ENCODE data around the gene PTGFRN. TPM values are rescaled to one million over a fixed set of nuclear protein-coding genes. Genes with fewer than 3 reads are reported as not detected.

The PTGFRN gene
- total RNA-seq, 2 experiments from 2014 or later, result 0.79 to 1.3 TPM

DNA sequence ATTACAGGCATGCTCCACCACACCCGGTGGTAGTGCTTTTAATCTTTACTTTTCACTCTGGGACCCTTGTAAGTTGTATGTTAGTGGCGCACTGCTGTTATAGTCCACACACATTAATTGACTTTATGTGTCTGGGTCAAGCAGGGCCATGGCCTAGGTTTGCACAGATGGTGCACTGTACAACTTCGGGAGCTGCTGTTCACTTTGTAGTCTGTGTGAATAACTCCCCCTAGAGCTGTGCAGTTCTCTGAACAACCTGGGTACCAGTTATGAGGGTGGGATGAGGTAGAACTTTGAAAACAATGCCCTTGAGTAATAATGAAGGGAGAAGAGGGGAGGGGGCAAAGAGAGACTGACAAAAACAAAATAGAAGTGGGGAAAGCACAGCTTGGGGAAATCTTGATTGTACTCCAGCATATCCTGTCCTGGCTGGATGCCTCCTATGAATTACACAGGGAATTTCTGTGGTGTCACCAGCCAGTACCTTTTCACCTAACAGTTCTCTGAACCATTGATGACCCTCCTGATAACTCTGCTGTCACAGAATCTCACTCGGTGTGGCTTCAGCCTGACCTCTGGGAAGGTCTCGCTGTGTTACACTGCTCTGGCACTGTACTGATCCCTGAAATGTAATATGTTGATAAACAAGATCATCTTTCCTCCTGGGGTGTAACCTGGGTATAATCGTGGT is 2.2 kb downstream of the PTGFRN start:
- peaks cover 8% of the 10 kb centered on the region for H3K27me3 Mint-ChIP-seq
- DNase-seq, result no peak
- ChIA-PET POLR2A (no interaction called here), CTCF (interaction anchor here (1.0 to 1.8 kb wide), 8 partner anchors 8 to 94 kb away, joined by 3 to 6 read pairs (median 4); no protein-coding TSS in a partner anchor)
- H3K4me3 Mint-ChIP-seq, result no peak overlapping the region
- H3K4me1 Mint-ChIP-seq, result peaks cover 15% of the 10 kb centered on the region
- H3K36me3 Mint-ChIP-seq (ENCODE audit: low read depth), result no peaks in the 10 kb centered on the region
- H3K27ac Mint-ChIP-seq, result no peak overlapping the region
- no peaks in the 10 kb centered on the region for H3K9me3 Mint-ChIP-seq

DNA sequence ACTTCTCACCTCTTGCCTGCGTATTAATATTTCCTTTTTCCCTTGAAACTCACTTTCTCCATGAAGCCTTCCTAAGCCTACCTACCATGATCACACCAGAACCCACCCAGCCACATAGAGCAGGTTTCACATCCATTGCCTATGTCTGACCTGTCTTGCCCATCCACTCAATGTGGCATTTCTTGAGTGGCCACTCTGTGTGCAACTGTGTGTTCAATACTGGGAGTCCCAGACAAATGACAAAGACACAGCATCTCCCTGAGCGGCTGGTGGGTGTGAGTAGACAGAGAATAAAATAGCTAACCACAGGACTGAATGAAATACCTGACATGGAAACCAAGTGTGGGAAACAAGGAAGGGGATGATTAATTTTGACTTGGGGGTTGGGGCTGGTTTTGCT is 3.1 kb downstream of the PTGFRN start:
- CTCF ChIA-PET, result interaction anchor here (1.1 to 1.8 kb wide), 2 partner anchors 38 to 77 kb away, joined by 4 read pairs; no protein-coding TSS in a partner anchor
- DNase-seq, result no peak
- Mint-ChIP-seq H3K4me3 (no peak overlapping the region), H3K36me3 (ENCODE audit: low read depth) (no peaks in the 10 kb centered on the region), H3K4me1 (peaks cover 15% of the 10 kb centered on the region), H3K27me3 (peaks cover 8% of the 10 kb centered on the region), H3K27ac (no peak overlapping the region), H3K9me3 (no peaks in the 10 kb centered on the region)
- POLR2A ChIA-PET, result no interaction called here

DNA sequence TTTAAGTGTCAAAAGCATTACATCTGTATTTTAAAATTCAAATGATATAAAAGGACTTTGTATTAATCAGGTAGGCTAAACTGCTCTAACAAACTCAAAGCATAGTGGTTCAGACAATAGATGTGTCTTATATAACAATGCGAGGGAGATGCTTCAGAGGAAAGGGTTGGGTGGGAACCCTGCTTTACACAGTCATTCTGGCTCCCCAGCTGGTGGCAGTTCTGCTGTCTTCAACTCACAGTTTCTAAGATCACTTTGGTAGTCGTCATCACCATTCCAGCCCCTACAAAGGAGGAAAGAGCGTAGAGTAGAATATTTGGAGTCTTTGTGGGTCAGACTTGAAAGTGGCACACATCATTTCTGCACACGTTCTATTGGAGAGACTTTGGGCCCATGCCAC is 4.2 kb downstream of the PTGFRN start:
- Mint-ChIP-seq H3K4me1 (peaks cover 15% of the 10 kb centered on the region), H3K4me3 (no peak overlapping the region), H3K36me3 (ENCODE audit: low read depth) (no peaks in the 10 kb centered on the region), H3K27ac (no peak overlapping the region), H3K27me3 (peaks cover 5% of the 10 kb centered on the region), H3K9me3 (no peaks in the 10 kb centered on the region)
- DNase-seq, result no peak
- CTCF ChIA-PET, result interaction anchor here (0.6 to 1.8 kb wide), 2 partner anchors 11 to 21 kb away, joined by 3 to 5 read pairs; no protein-coding TSS in a partner anchor
- POLR2A ChIA-PET, result no interaction called here

DNA sequence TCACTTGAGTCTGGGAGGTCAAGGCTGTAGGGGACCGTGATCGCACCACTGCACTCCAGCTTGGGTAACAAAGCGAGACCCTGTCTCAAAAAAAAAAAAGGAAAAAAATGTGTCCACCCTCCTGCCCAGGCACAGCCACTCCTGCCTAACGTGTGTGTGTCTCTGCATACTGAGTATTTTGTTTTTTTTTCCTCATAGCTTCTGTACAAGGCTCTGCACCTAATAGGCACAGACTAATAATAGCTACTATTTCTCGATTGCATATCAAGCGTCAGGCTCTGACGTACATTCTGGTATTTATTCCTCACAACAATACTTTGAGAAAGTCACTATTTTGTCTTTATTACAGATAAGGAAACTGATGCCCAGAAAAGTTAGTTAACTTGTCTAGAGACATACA is 5.0 kb downstream of the PTGFRN start:
- H3K4me1 Mint-ChIP-seq, result peaks cover 11% of the 10 kb centered on the region
- no peaks in the 10 kb centered on the region for H3K27me3 Mint-ChIP-seq
- H3K27ac Mint-ChIP-seq, result no peak overlapping the region
- ChIA-PET CTCF (interaction anchor here (0.6 to 1.9 kb wide), 6 partner anchors 10 to 71 kb away, joined by 3 to 8 read pairs (median 4); no protein-coding TSS in a partner anchor), POLR2A (interaction anchor here (0.6 kb wide), 1 partner anchor 17 kb away, joined by 3 read pairs; no protein-coding TSS in a partner anchor)
- DNase-seq, result no peak
- no peak overlapping the region for H3K4me3 Mint-ChIP-seq
- H3K9me3 Mint-ChIP-seq, result no peaks in the 10 kb centered on the region
- no peaks in the 10 kb centered on the region for H3K36me3 Mint-ChIP-seq (ENCODE audit: low read depth)

DNA sequence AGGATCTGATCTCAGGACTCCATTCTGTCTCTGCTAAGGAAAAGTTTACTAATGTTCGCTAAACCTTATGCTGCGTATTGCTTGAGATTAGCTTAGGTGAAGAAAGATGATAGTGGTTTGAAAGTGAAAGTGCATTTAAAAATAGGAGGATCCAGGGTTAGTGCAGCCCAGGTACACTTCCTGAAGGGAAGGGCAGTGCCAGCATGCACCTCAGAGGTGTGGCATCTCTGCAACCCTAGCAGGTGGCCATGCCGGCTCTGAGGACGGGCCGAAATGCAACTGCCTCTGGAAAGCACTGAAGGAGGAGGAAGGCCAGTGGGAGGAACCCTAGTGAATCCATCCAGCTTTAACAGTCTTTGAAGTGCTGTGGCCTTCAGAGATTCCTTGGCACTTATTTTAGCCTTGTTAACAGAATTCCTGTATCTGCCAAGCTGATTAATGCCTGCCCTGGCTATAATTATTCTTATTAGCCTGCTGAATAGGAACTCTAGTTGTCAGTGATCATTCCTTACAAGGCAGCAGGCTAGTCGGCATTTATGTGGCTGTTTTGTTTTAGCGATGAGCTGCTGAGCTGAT is 5.5 kb downstream of the PTGFRN start:
- POLR2A ChIA-PET, result interaction anchor here (0.6 kb wide), 1 partner anchor 16 kb away, joined by 3 read pairs; no protein-coding TSS in a partner anchor
- H3K4me3 Mint-ChIP-seq, result no peak overlapping the region

DNA sequence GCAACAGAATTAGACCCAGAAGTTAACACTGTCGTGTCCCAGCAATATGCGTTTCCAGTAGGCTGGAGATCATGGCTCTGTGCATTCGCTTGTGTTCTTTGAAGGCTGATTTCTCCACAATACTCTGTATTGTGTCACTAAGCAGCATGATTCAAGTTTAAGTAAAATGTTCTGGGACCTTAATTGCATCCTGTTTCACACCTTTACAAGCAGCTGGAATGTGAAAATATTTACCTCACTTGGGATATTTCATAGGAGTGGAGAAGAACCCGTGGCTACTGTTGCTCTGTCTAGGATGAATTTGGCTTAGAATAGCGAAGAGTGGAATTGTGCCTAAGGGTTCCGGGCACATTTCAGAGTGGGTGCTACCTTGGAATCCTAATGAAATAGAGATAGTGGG is 6.3 kb downstream of the PTGFRN start:
- H3K4me3 Mint-ChIP-seq, result no peak overlapping the region
- no peaks in the 10 kb centered on the region for H3K9me3 Mint-ChIP-seq
- POLR2A ChIA-PET, result no interaction called here
- no peak overlapping the region for H3K27ac Mint-ChIP-seq
- H3K36me3 Mint-ChIP-seq (ENCODE audit: low read depth), result no peaks in the 10 kb centered on the region
- DNase-seq, result no peak
- H3K27me3 Mint-ChIP-seq, result no peaks in the 10 kb centered on the region
- CTCF ChIA-PET, result interaction anchor here (0.8 to 1.9 kb wide), 5 partner anchors 15 to 70 kb away, joined by 3 to 8 read pairs (median 4); no protein-coding TSS in a partner anchor
- peaks cover 15% of the 10 kb centered on the region for H3K4me1 Mint-ChIP-seq

More for the DNA sequence above, 5.5 kb downstream of the PTGFRN start:
- DNase-seq, result no peak
- Mint-ChIP-seq H3K9me3 (no peaks in the 10 kb centered on the region), H3K4me1 (peaks cover 15% of the 10 kb centered on the region), H3K27ac (no peak overlapping the region), H3K27me3 (no peaks in the 10 kb centered on the region), H3K36me3 (ENCODE audit: low read depth) (no peaks in the 10 kb centered on the region)
- CTCF ChIA-PET, result interaction anchor here (0.7 to 1.9 kb wide), 6 partner anchors 10 to 71 kb away, joined by 3 to 8 read pairs (median 4); no protein-coding TSS in a partner anchor

DNA sequence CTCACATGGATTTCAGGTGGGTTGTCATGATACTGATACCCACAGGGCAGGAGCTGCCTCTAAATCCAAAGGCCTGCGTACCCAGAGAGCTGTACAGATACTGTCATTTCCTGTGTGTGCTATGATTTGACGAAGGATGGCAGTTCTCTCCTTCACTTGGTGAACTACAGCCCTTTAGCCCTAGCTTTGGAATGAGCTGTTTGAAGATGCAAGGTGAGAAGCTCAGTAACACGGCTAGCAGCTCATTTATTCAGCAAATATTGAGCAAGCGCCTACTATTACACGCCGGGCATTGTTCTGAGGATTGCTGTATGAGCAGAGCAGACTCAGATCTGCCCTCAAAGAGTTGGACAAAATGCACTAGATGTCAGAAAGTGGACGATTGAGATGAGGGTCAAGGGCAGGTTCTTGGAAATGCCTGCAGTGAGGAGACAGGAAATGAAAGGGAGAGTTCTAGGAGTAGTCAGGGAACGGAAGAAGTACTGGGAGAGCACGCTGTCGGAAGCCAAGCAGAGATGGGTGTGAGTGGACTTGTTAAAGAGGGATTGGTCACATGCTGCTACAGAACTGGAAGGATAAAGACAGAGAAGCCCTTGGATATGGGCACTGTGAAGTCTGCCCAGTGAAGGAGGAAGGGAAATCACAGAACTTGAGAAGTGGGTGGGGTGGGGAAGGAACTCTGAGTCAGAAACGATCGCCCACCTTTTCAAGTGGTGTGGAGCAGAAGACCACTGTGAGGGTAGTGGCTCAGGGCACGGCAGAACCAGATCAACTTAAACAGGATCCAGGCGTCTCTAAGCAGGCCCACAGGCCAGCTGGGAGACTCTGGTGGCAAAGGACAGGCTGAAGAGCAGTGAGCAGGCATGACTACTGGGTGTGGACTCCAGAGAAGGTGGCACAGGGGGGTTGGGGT is 7.1 kb downstream of the PTGFRN start:
- H3K36me3 Mint-ChIP-seq (ENCODE audit: low read depth), result no peaks in the 10 kb centered on the region
- peaks cover 15% of the 10 kb centered on the region for H3K4me1 Mint-ChIP-seq
- no peaks in the 10 kb centered on the region for H3K9me3 Mint-ChIP-seq
- no peak overlapping the region for H3K27ac Mint-ChIP-seq
- POLR2A ChIA-PET, result no interaction called here
- CTCF ChIA-PET, result interaction anchor here (0.8 to 1.9 kb wide), 4 partner anchors 14 to 38 kb away, joined by 3 to 8 read pairs (median 4); no protein-coding TSS in a partner anchor
- H3K4me3 Mint-ChIP-seq, result no peak overlapping the region
- no peaks in the 10 kb centered on the region for H3K27me3 Mint-ChIP-seq
- DNase-seq, result no peak

DNA sequence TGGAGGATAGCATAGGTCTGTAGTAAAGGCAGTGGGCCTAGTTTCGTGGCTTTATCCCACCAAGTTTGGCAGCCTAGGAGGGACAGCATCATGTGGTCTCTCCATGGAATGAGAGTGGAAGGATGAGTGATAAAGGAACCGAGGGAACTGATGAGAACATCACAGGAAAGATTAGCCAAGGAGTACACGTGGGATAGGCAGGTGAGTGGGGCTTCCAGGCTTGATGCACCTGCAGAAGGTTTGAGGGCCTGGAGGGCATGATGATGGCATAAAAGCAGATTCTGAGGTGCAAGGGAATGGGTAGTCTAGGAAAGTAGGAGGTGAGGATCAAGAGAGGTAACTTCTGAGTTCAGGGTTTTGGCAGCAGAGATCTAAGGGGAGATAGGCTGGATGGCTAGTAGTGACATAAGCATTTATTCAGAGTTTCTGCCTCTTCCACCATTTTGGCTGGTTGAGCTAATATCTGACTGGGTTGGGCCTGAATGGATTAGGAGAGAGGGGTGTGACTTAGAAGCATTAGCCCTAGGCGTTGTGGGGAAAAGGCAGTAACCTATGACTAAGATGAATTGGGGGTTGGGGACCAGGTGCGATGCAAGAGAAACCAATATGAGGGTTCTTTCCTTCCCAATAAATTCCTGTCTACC is 9.1 kb downstream of the PTGFRN start:
- Mint-ChIP-seq H3K27me3 (no peaks in the 10 kb centered on the region), H3K4me1 (peaks cover 15% of the 10 kb centered on the region)
- CTCF ChIA-PET, result no interaction called here

DNA sequence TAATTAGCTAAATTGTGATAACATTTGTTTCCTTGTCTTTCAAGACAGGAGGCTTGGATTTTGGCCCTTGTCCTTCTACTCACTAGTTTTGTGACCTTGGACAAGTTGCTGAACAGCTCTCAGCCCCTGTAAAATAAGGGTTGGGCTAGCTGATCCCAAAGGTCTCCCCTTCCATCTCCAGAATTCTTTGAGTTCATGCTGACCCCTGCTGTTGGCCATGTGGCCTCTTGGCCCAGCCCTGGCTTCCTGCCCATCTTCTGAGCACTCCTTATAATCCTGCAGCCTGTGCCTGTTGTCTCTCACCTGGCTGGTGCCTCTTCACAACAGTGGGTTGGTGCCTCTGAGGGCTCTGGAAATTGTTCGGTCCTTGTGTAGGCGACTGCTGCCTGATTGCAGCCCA is 10.1 kb downstream of the PTGFRN start:
- Mint-ChIP-seq H3K4me3 (no peak overlapping the region), H3K4me1 (peaks cover 13% of the 10 kb centered on the region), H3K27ac (no peak overlapping the region), H3K36me3 (ENCODE audit: low read depth) (no peaks in the 10 kb centered on the region), H3K27me3 (no peaks in the 10 kb centered on the region), H3K9me3 (no peaks in the 10 kb centered on the region)
- DNase-seq, result no peak
- ChIA-PET POLR2A (no interaction called here), CTCF (no interaction called here)

More for the DNA sequence above, 9.1 kb downstream of the PTGFRN start:
- Mint-ChIP-seq H3K9me3 (no peaks in the 10 kb centered on the region), H3K36me3 (ENCODE audit: low read depth) (no peaks in the 10 kb centered on the region), H3K27ac (no peak overlapping the region), H3K4me3 (no peak overlapping the region)
- DNase-seq, result no peak
- POLR2A ChIA-PET, result no interaction called here

DNA sequence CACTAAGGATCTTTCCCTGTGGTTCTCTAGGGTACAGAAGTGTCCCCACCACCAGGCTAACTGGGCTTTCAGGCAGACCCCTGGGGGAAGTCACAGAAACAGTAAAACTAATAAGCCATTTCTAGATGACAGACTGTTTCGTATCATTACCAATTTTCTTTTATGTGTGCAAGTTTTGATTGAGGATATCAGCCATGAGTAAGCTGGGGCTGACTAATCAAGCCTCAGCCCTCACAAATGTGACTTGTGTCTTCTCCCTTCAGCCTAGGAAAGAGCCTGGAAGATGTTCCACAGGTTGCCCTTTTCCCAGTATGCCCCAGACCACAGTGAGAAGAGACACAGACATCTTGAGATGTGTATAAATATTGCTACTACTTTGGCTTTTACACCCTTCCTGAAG is 10.5 kb downstream of the PTGFRN start:
- no peak overlapping the region for H3K4me3 Mint-ChIP-seq
- no peaks in the 10 kb centered on the region for H3K27me3 Mint-ChIP-seq
- H3K36me3 Mint-ChIP-seq (ENCODE audit: low read depth), result no peaks in the 10 kb centered on the region
- POLR2A ChIA-PET, result no interaction called here
- DNase-seq, result no peak
- no peaks in the 10 kb centered on the region for H3K9me3 Mint-ChIP-seq
- H3K4me1 Mint-ChIP-seq, result peaks cover 9% of the 10 kb centered on the region
- CTCF ChIA-PET, result interaction anchor here (1.2 kb wide), 1 partner anchor 9 kb away, joined by 5 read pairs; no protein-coding TSS in a partner anchor
- no peak overlapping the region for H3K27ac Mint-ChIP-seq

DNA sequence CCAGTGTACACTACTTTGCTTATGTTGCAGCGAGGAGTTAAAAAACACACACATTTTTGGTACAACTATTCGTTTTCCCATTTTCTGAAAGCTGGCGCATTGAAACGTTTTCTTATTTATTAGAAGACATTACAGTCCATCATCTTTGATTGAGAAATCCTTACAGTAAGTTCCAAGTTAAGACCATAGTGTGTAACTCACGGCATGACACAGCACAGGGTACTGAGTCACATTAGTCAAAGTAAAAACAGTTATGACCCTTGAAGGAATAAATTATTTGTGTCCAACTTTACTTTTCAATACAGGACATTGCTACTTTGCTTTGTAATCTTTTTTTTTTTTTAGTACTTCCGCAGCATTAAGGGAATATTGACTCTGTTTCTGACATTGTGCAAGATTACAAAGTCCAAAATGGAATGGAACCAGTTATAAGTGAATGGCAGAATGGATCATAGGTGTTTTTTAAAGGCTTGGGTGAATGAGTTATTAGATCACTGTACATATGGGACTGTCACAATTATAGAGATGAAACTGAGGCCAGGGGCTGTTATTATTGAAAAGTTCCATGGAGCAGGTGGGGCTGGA is 11.7 kb downstream of the PTGFRN start:
- no peak overlapping the region for H3K27ac Mint-ChIP-seq
- no peaks in the 10 kb centered on the region for H3K27me3 Mint-ChIP-seq
- H3K4me1 Mint-ChIP-seq, result peaks cover 4% of the 10 kb centered on the region
- POLR2A ChIA-PET, result no interaction called here
- H3K4me3 Mint-ChIP-seq, result no peak overlapping the region
- CTCF ChIA-PET, result interaction anchor here (1.2 kb wide), 1 partner anchor 10 kb away, joined by 5 read pairs; no protein-coding TSS in a partner anchor
- DNase-seq, result no peak
- no peaks in the 10 kb centered on the region for H3K36me3 Mint-ChIP-seq (ENCODE audit: low read depth)
- no peaks in the 10 kb centered on the region for H3K9me3 Mint-ChIP-seq

DNA sequence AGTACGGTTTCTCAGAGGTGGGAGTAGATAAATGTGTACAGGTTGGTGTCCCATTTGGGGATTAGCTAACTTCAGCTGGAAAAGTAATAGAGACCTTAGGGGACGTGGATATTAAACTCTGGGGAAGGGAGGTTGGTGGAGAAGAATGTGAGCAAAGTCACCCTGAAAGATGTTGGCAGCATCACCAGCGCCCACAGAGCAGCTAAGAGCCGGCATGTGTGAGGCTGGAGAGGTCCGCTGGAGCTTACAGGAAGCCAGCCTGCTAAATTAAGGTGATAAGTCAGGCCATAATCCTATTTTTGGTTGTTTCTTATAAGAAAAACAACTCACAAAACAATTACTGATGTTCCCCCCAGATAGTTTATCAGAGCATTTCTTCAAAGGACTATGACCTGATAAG is 12.2 kb downstream of the PTGFRN start:
- POLR2A ChIA-PET, result no interaction called here
- no peak overlapping the region for H3K4me3 Mint-ChIP-seq
- DNase-seq, result no peak
- H3K27ac Mint-ChIP-seq, result no peak overlapping the region
- no peaks in the 10 kb centered on the region for H3K9me3 Mint-ChIP-seq
- H3K27me3 Mint-ChIP-seq, result no peaks in the 10 kb centered on the region
- CTCF ChIA-PET, result interaction anchor here (1.4 kb wide), 1 partner anchor 11 kb away, joined by 3 read pairs; no protein-coding TSS in a partner anchor
- H3K4me1 Mint-ChIP-seq, result peaks cover 4% of the 10 kb centered on the region
- no peaks in the 10 kb centered on the region for H3K36me3 Mint-ChIP-seq (ENCODE audit: low read depth)
